DOHH2 (cell line): ENCODE data around the gene TTC34.
"Not testable (repeated sequence)": the region's sequence is repeated elsewhere in the genome, so short reads cannot be mapped to it uniquely, and the experiment has no call there.

ENCODE experiments used
- H3F3A ChIP-seq: fragments of 200-600 bp; sonication (generic), shearing (Covaris generic); 2 replicates; pipeline ENCODE4 v1.6.0; 2016; ENCODE audit warnings: antibody characterized with exemption, mild to moderate bottlenecking; ENCODE audit not compliant: control insufficient read depth, insufficient read depth
- H3K27ac ChIP-seq: fragments of 200-600 bp; sonication (generic); 2 replicates; pipeline ENCODE4 v1.5.1; 2014; ENCODE audit warnings: low read depth, mild to moderate bottlenecking, low read length, moderate library complexity
- H3K27me3 ChIP-seq: fragments of 200-600 bp; sonication (generic); 2 replicates; pipeline ENCODE4 v1.6.1; 2014; ENCODE audit warnings: mild to moderate bottlenecking, low read length, mixed read lengths; ENCODE audit not compliant: control insufficient read depth
- H3K36me3 ChIP-seq: fragments of 200-600 bp; sonication (generic); 2 replicates; pipeline ENCODE4 v1.6.1; 2014; ENCODE audit warnings: mild to moderate bottlenecking, low read length, moderate library complexity, mixed read lengths; ENCODE audit not compliant: control insufficient read depth
- H3K4me1 ChIP-seq: fragments of 200-600 bp; sonication (generic); 2 replicates; pipeline ENCODE4 v1.6.1; 2014; ENCODE audit warnings: mild to moderate bottlenecking, low read length, mixed read lengths; ENCODE audit not compliant: control insufficient read depth
- H3K4me2 ChIP-seq: fragments of 200-600 bp; sonication (generic); 2 replicates; pipeline ENCODE4 v1.6.0; 2014; ENCODE audit warnings: mild to moderate bottlenecking, low read length, moderate library complexity
- H3K4me3 ChIP-seq: fragments of 200-600 bp; sonication (generic); 2 replicates; pipeline ENCODE4 v1.5.1; 2014; ENCODE audit warnings: mild to moderate bottlenecking, low read length, mixed read lengths
- H3K79me2 ChIP-seq: fragments of 200-600 bp; sonication (generic); 2 replicates; pipeline ENCODE4 v1.6.1; 2014; ENCODE audit warnings: mild to moderate bottlenecking, low read length, mixed read lengths; ENCODE audit not compliant: control insufficient read depth
- H3K9me2 ChIP-seq: fragments of 200-600 bp; sonication (generic); replicated peaks from 2 replicates; pipeline ENCODE4 v1.6.1; 2014; ENCODE audit warnings: mild to moderate bottlenecking, low read length, mixed read lengths; ENCODE audit not compliant: control insufficient read depth
- H3K9me3 ChIP-seq: fragments of 200-600 bp; sonication (generic); 2 replicates; pipeline ENCODE4 v1.6.1; 2014; ENCODE audit warnings: antibody characterized with exemption, low read length, mixed read lengths; ENCODE audit not compliant: control insufficient read depth, insufficient read depth
- H4K20me1 ChIP-seq: fragments of 200-600 bp; sonication (generic); 2 replicates; pipeline ENCODE4 v1.6.0; 2014; ENCODE audit warnings: low read depth, mild to moderate bottlenecking, antibody characterized with exemption, low read length, moderate library complexity; ENCODE audit not compliant: control insufficient read depth, insufficient read depth

The TTC34 gene

GRCh38 chr1:2754597-2754996 is 46.9 kb downstream of the TTC34 start:
- not testable (repeated sequence) for H3K4me3 ChIP-seq, H4K20me1 ChIP-seq, H3K4me2 ChIP-seq, H3K9me2 ChIP-seq, H3F3A ChIP-seq, H3K27ac ChIP-seq, H3K9me3 ChIP-seq, H3K4me1 ChIP-seq, H3K27me3 ChIP-seq, H3K36me3 ChIP-seq, H3K79me2 ChIP-seq

- not testable (repeated sequence) for H3K4me2 ChIP-seq, H3K9me2 ChIP-seq, H4K20me1 ChIP-seq, H3K36me3 ChIP-seq, H3K27me3 ChIP-seq, H3K27ac ChIP-seq, H3F3A ChIP-seq, H3K9me3 ChIP-seq, H3K4me3 ChIP-seq, H3K79me2 ChIP-seq, H3K4me1 ChIP-seq
These were observed 49.0 kb downstream of the TTC34 start for GRCh38 chr1:2752503-2752902.

GRCh38 chr1:2751866-2752265 is 49.6 kb downstream of the TTC34 start:
- not testable (repeated sequence) for H3K4me3 ChIP-seq, H3K4me1 ChIP-seq, H3K4me2 ChIP-seq, H4K20me1 ChIP-seq, H3K79me2 ChIP-seq, H3F3A ChIP-seq, H3K9me2 ChIP-seq, H3K27me3 ChIP-seq, H3K9me3 ChIP-seq, H3K36me3 ChIP-seq, H3K27ac ChIP-seq

- H3K9me2 ChIP-seq, H3K36me3 ChIP-seq, H3K4me2 ChIP-seq, H3F3A ChIP-seq, H3K27ac ChIP-seq, H3K4me1 ChIP-seq, H3K4me3 ChIP-seq, H3K27me3 ChIP-seq, H4K20me1 ChIP-seq, H3K9me3 ChIP-seq, H3K79me2 ChIP-seq: not testable (repeated sequence)
These were observed 50.4 kb downstream of the TTC34 start for GRCh38 chr1:2750766-2751730.

GRCh38 chr1:2750041-2750680 is 51.3 kb downstream of the TTC34 start:
- H3K36me3 ChIP-seq, H3F3A ChIP-seq, H3K4me2 ChIP-seq, H3K79me2 ChIP-seq, H3K4me3 ChIP-seq, H3K27me3 ChIP-seq, H3K4me1 ChIP-seq, H3K9me3 ChIP-seq, H3K9me2 ChIP-seq, H3K27ac ChIP-seq, H4K20me1 ChIP-seq: not testable (repeated sequence)

- not testable (repeated sequence) for H3K36me3 ChIP-seq, H3K9me2 ChIP-seq, H4K20me1 ChIP-seq
These were observed 52.9 kb downstream of the TTC34 start for GRCh38 chr1:2748626-2749025.

GRCh38 chr1:2694796-2695195 is 106.7 kb downstream of the TTC34 start:
- not testable (repeated sequence) for H3K9me3 ChIP-seq, H3K27ac ChIP-seq, H3F3A ChIP-seq, H3K4me2 ChIP-seq, H3K4me1 ChIP-seq, H4K20me1 ChIP-seq, H3K36me3 ChIP-seq, H3K4me3 ChIP-seq, H3K79me2 ChIP-seq, H3K9me2 ChIP-seq, H3K27me3 ChIP-seq

More at GRCh38 chr1:2748626-2749025, 52.9 kb downstream of the TTC34 start:
- not testable (repeated sequence) for H3K4me3 ChIP-seq, H3F3A ChIP-seq, H3K4me1 ChIP-seq, H3K27ac ChIP-seq, H3K79me2 ChIP-seq, H3K4me2 ChIP-seq, H3K27me3 ChIP-seq, H3K9me3 ChIP-seq

- H3K79me2 ChIP-seq, H3K27me3 ChIP-seq, H3K36me3 ChIP-seq, H3K4me3 ChIP-seq, H3K9me2 ChIP-seq, H3F3A ChIP-seq, H3K27ac ChIP-seq, H3K9me3 ChIP-seq, H3K4me2 ChIP-seq, H4K20me1 ChIP-seq, H3K4me1 ChIP-seq: not testable (repeated sequence)
These were observed 111.3 kb downstream of the TTC34 start for GRCh38 chr1:2690180-2690579.
